ENCODE results near the gene MYO1B.

MYO1B gene

DNA sequence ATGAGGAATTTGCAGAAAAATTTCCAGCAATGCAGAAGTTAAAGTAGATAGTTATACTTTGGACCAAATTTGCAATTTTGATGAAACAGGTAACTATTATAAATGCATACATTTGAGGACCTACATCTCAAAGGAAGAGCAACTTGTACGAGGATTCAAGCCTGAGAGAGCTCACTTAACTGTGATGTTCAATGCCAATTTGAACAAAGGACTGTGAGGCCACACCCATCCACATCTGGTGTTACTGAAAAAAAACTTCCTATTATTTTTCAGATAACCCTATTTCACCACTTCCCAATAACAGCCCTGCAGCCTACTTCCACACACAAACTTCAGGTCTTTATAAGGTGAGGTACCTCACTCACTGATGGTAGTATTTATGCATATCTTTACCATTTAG, 229.3 kb downstream of the MYO1B start:
- no peak for DNase-seq

Measured in SIG-M5 (cell line).